ENCODE results near the gene CDS2. TPM values are rescaled to one million over a fixed set of nuclear protein-coding genes. Genes with fewer than 3 reads are reported as not detected.

The CDS2 gene
- total and polyA plus RNA-seq, 2 of the 13 experiments (the other 11 are each of a cell fraction or from before 2014, with no cell fraction given) = 81.3 to 153 TPM

GRCh38 chr20:5161536-5162164, 34.8 kb downstream of the CDS2 start:
- peaks cover 9% of the 10 kb centered on the region for H4K20me1 ChIP-seq (ENCODE audit: insufficient read depth, low read length)

GRCh38 chr20:5164645-5165625, 38.1 kb downstream of the CDS2 start:
- no peaks in the 10 kb centered on the region for H3K27me3 ChIP-seq (ENCODE audit: control insufficient read depth in 1 of 2, insufficient read depth in 2 of 2, low read length in 2 of 2)
- ChIA-PET POLR2A (no interaction called here), CTCF (ENCODE audit: low intra/inter-chr PET ratio, low total read pairs) (no interaction called here)
- no peaks in the 10 kb centered on the region for H3K9me3 ChIP-seq (ENCODE audit: low read length)
- H4K20me1 ChIP-seq (ENCODE audit: insufficient read depth, low read length) = peaks cover 9% of the 10 kb centered on the region
- H3K79me2 ChIP-seq (ENCODE audit: insufficient read depth, low read length) = peaks cover 92% of the 10 kb centered on the region
- DNase-seq (ENCODE audit: low spot score) = no peak
- H3K4me1 ChIP-seq (ENCODE audit: insufficient read depth, low read length) = peaks cover 60% of the 10 kb centered on the region
- intact Hi-C loops (cut with micrococcal nuclease; ENCODE audit: unreplicated experiment) (no loop called here), in situ Hi-C loops (cut with HindIII; ENCODE audit: extremely low pct_ligation_motif_present, low pct_unique_long_range_greater_than_20kb) (no loop called here)
- no peak overlapping the region for H3K4me2 ChIP-seq (ENCODE audit: low read depth, low read length)
- H3K9ac ChIP-seq (ENCODE audit: insufficient read depth, low read depth, low read length) = no peak overlapping the region
- no peak overlapping the region for H3K27ac ChIP-seq (ENCODE audit: extremely low read length, insufficient read depth, low read length)
- ATAC-seq = no peak
- 90% methylated on average over 13 of the region's 13 CpGs for WGBS (ENCODE audit: low lambda C conversion rate)
- FAIRE-seq = no peak
- no TSS peak for BruUV-seq (replicated peaks)
- H3K4me3 ChIP-seq (replicated peaks in 1 of 3; ENCODE audit: insufficient read depth in 1 of 3, low read depth in 2 of 3, low read length in 3 of 3) = no peak overlapping the region
- H3K36me3 ChIP-seq (replicated peaks in 1 of 2; ENCODE audit: control insufficient read depth in 1 of 2, insufficient read depth in 2 of 2, low read length in 2 of 2) = peaks cover under 1 to 3% of the 10 kb centered on the region in 2 experiments; a peak in 3 of 5 replicates
- H2AFZ ChIP-seq (ENCODE audit: low read length) = no peak overlapping the region
- TF ChIP-seq, protein P1, sequence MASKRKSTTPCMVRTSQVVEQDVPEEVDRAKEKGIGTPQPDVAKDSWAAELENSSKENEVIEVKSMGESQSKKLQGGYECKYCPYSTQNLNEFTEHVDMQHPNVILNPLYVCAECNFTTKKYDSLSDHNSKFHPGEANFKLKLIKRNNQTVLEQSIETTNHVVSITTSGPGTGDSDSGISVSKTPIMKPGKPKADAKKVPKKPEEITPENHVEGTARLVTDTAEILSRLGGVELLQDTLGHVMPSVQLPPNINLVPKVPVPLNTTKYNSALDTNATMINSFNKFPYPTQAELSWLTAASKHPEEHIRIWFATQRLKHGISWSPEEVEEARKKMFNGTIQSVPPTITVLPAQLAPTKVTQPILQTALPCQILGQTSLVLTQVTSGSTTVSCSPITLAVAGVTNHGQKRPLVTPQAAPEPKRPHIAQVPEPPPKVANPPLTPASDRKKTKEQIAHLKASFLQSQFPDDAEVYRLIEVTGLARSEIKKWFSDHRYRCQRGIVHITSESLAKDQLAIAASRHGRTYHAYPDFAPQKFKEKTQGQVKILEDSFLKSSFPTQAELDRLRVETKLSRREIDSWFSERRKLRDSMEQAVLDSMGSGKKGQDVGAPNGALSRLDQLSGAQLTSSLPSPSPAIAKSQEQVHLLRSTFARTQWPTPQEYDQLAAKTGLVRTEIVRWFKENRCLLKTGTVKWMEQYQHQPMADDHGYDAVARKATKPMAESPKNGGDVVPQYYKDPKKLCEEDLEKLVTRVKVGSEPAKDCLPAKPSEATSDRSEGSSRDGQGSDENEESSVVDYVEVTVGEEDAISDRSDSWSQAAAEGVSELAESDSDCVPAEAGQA (IDR thresholded peaks at IDR 0.05; ENCODE audit: low read depth) = no peak
- TF ChIP-seq, protein P1 (CRISPR knock-in tag; IDR thresholded peaks at IDR 0.05; ENCODE audit: borderline replicate concordance) = 0 out of 2 replicates have a peak, but pooled peaks have one; percentile 31
- TF ChIP-seq FOXO4 (CRISPR knock-in tag; conservative IDR thresholded peaks at IDR 0.05) = no peak
- TF ChIP-seq ZNF788 (CRISPR knock-in tag; IDR thresholded peaks at IDR 0.05; ENCODE audit: borderline replicate concordance) = 0 out of 2 replicates have a peak, but pooled peaks have one; percentile 5

More at GRCh38 chr20:5161536-5162164, 34.8 kb downstream of the CDS2 start:
- no peak for ATAC-seq
- H3K9ac ChIP-seq (ENCODE audit: insufficient read depth, low read depth, low read length) = no peak overlapping the region
- 98% methylated on average over 6 of the region's 6 CpGs for WGBS (ENCODE audit: low lambda C conversion rate)
- H3K9me3 ChIP-seq (ENCODE audit: low read length) = no peaks in the 10 kb centered on the region
- ChIA-PET POLR2A (interaction anchor here (0.5 kb wide), 1 partner anchor 74 kb away, joined by 3 read pairs; no protein-coding TSS in a partner anchor), CTCF (ENCODE audit: low intra/inter-chr PET ratio, low total read pairs) (no interaction called here)
- in situ Hi-C loops (cut with HindIII; ENCODE audit: extremely low pct_ligation_motif_present, low pct_unique_long_range_greater_than_20kb) (no loop called here), intact Hi-C loops (cut with micrococcal nuclease; ENCODE audit: unreplicated experiment) (no loop called here)
- no TSS peak for BruUV-seq (replicated peaks)
- peaks cover 68% of the 10 kb centered on the region for H3K4me1 ChIP-seq (ENCODE audit: insufficient read depth, low read length)
- no peak for DNase-seq (ENCODE audit: low spot score)
- H3K79me2 ChIP-seq (ENCODE audit: insufficient read depth, low read length) = peaks cover 94% of the 10 kb centered on the region
- no peak overlapping the region for H3K4me2 ChIP-seq (ENCODE audit: low read depth, low read length)
- no peak for FAIRE-seq
- H3K27me3 ChIP-seq (ENCODE audit: control insufficient read depth in 1 of 2, insufficient read depth in 2 of 2, low read length in 2 of 2) = no peaks in the 10 kb centered on the region
- peak; percentile 96 for TF ChIP-seq GZF1 (CRISPR knock-in tag; IDR thresholded peaks at IDR 0.05)
- TF ChIP-seq KMT2A (CRISPR knock-in tag; IDR thresholded peaks at IDR 0.05) = no peak
- H2AFZ ChIP-seq (ENCODE audit: low read length) = no peak overlapping the region
- peaks cover 0 to 1% of the 10 kb centered on the region in 2 experiments; a peak in 2 of 5 replicates for H3K36me3 ChIP-seq (replicated peaks in 1 of 2; ENCODE audit: control insufficient read depth in 1 of 2, insufficient read depth in 2 of 2, low read length in 2 of 2)
- H3K27ac ChIP-seq (ENCODE audit: extremely low read length, insufficient read depth, low read length) = no peak overlapping the region
- H3K4me3 ChIP-seq (replicated peaks in 1 of 3; ENCODE audit: insufficient read depth in 1 of 3, low read depth in 2 of 3, low read length in 3 of 3) = no peak overlapping the region

All from HepG2 (cell line).